Lower lobe of right lung (tissue), 2 donors: ENCODE data around the gene XPNPEP2. TPM values are rescaled to one million over a fixed set of nuclear protein-coding genes. Genes with fewer than 3 reads are reported as not detected.

Experiments
- ATAC-seq, 2 donors: fragments of 200-7000 bp; cut with Tn5 transposase; one replicate each; pipeline ENCODE4 v1.9.1; 2020 to 2022; ENCODE audit warnings: mild to moderate bottlenecking in 2 of 2, moderate library complexity in 2 of 2
- DNase-seq: peaks from one replicate; pipeline ENCODE4 v3.0.0-alpha.2; 2020
- H3K27ac ChIP-seq: fragments of 200-600 bp; one replicate; pipeline ENCODE4 v1.8.0; 2022
- H3K27me3 ChIP-seq: fragments of 200-600 bp; one replicate; pipeline ENCODE4 v1.8.0; 2022; ENCODE audit warnings: low read depth
- H3K36me3 ChIP-seq: fragments of 200-600 bp; one replicate; pipeline ENCODE4 v1.8.0; 2022; ENCODE audit warnings: mild to moderate bottlenecking
- H3K4me1 ChIP-seq: fragments of 200-600 bp; one replicate; pipeline ENCODE4 v1.8.0; 2022
- H3K4me3 ChIP-seq: fragments of 200-600 bp; one replicate; pipeline ENCODE4 v1.8.0; 2022; ENCODE audit warnings: mild to moderate bottlenecking
- H3K9me3 ChIP-seq: fragments of 200-600 bp; one replicate; pipeline ENCODE4 v1.8.0; 2022
- CTCF ChIP-seq: fragments of 200-600 bp; IDR thresholded peaks from one replicate; pipeline ENCODE4 v1.8.0; 2022; ENCODE audit warnings: antibody characterized with exemption, mild to moderate bottlenecking
- intact Hi-C: fragments of 100-400 bp; cut with DNase I; formaldehyde crosslinking; loops from one replicate; pipeline ENCODE4 v1.11.0; 2022
- total RNA-seq: library from RNA; stranded (reverse); fragmentation: NEBNext Ultra II Directional; extraction: Animal tissue kit (Norgen Biotek cat#: 25700); gene quantifications from one replicate; pipeline ENCODE4 v1.2.1, GENCODE V29; 2021
- donor health status: DM: no; HTN: yes; CAD: no; lungs with severe emphysema.

XPNPEP2 gene
- total RNA-seq, 1 donor from 2014 or later: 2.9 TPM

DNA sequence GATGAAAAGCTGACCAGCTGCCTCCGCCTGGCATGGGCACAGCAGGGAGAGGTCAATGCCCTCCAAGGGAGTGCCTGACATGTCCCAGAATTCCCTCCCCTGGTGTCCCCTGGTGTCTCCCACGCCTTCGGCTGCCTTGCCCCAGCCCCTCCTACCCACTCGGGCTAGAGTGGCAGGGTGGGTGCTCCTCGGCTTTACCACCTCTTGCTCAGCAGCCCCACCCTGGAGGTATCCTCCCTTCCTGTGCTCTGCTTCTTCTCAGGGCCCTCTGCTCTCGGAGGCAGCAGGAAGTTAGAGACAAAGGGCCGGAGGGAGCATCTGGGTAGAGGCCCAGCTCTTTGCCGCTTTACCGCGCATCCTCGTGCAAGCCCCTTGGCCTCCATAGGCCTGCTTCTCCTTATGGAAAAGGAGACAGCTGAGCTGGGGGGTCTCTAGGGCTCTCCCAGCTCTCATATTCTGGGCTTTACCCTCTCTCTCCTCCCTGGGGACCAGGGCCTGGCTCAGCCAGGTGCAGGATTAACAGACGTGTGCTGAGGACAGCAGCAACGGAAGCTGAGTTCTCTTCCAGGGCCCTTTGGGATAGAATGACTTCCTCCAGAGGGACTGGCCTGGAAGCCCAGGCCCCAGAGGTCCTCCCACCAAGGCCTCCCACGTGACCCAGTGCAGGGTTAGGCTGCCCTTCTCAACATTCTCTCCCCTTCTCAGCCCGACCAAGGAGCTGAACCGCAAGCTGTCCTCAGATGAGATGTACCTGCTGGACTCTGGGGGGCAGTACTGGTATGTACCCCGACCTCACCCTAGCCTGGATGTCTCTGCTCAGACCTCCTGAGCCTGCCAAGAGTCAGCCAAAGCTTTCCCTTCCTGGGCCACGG is 17.2 kb downstream of the XPNPEP2 start:
- H3K27ac ChIP-seq: no peak overlapping the region
- H3K4me1 ChIP-seq: peaks cover 12% of the 10 kb centered on the region
- TF ChIP-seq CTCF: no peak
- no peaks in the 10 kb centered on the region for H3K27me3 ChIP-seq
- H3K9me3 ChIP-seq: no peaks in the 10 kb centered on the region
- DNase-seq: no peak
- no peaks in the 10 kb centered on the region for H3K36me3 ChIP-seq
- intact Hi-C loops: no loop called here
- no peak for ATAC-seq
- H3K4me3 ChIP-seq: no peak overlapping the region

GRCh38 chrX:129759576-129760061 is 20.8 kb downstream of the XPNPEP2 start:
- Histone ChIP-seq H3K4me3 (no peak overlapping the region), H3K36me3 (no peaks in the 10 kb centered on the region), H3K9me3 (no peaks in the 10 kb centered on the region), H3K4me1 (peaks cover 12% of the 10 kb centered on the region), H3K27ac (peak overlapping the region; percentile 58), H3K27me3 (no peaks in the 10 kb centered on the region)
- intact Hi-C loops: no loop called here
- DNase-seq (peak; percentile 60), ATAC-seq (peak; percentile 69 to 79)
- TF ChIP-seq CTCF: no peak

DNA sequence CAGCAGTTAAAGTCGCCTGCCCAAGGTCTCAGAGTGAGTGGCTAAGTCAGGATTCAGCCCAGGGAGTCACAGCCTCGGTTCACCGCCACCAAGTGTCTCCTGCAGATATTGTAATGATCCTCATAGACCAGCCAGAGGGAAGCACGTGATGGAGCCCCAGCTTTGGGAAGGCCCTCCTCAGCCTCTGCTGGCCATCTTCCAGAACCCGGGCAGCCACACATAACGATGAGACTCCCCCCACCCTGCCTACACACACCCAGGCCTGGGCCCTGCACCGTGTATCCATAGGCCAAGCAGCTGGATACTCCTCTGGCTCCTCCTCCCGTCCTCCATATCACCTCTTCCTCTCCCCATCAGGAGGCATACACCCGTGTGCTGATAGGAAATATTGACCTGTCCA is 21.4 kb downstream of the XPNPEP2 start:
- TF ChIP-seq CTCF: no peak
- DNase-seq: no peak
- Histone ChIP-seq H3K36me3 (no peaks in the 10 kb centered on the region), H3K27ac (peak overlapping the region; percentile 58), H3K9me3 (no peaks in the 10 kb centered on the region), H3K4me1 (peaks cover 12% of the 10 kb centered on the region), H3K27me3 (no peaks in the 10 kb centered on the region), H3K4me3 (no peak overlapping the region)
- intact Hi-C loops: no loop called here
- ATAC-seq: peak in 1 of 2 donors; percentile 18

DNA sequence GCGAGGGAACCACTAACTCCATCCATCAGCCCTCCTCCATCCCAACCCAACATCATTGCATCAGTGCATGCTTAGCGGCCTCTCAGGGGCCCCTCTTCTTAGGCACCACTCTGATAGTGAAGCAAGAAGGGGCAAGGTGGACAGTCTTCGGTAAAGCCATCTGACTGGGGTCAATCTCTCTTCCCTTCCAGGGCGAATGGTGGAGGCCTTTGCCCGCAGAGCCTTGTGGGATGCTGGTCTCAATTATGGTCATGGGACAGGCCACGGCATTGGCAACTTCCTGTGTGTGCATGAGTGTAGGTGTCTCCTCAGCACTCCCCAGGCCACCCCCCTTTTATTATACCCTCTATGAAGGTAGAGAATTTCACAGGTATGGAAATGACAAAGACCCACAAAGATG is 22.2 kb downstream of the XPNPEP2 start:
- peaks cover 12% of the 10 kb centered on the region for H3K4me1 ChIP-seq
- ATAC-seq (no peak), DNase-seq (no peak)
- no peaks in the 10 kb centered on the region for H3K27me3 ChIP-seq
- H3K27ac ChIP-seq: no peak overlapping the region
- H3K4me3 ChIP-seq: no peak overlapping the region
- TF ChIP-seq CTCF: no peak
- no peaks in the 10 kb centered on the region for H3K36me3 ChIP-seq
- intact Hi-C loops: no loop called here
- H3K9me3 ChIP-seq: no peaks in the 10 kb centered on the region

GRCh38 chrX:129761596-129761995 is 22.8 kb downstream of the XPNPEP2 start:
- Histone ChIP-seq H3K4me3 (no peak overlapping the region), H3K27me3 (no peaks in the 10 kb centered on the region), H3K9me3 (no peaks in the 10 kb centered on the region), H3K36me3 (no peaks in the 10 kb centered on the region), H3K4me1 (peaks cover 12% of the 10 kb centered on the region), H3K27ac (no peak overlapping the region)
- TF ChIP-seq CTCF: no peak
- intact Hi-C loops: no loop called here
- ATAC-seq: no peak
- DNase-seq: no peak
